Measurements from ENCODE around the gene ELAVL4. TPM values are rescaled to one million over a fixed set of nuclear protein-coding genes. Genes with fewer than 3 reads are reported as not detected.

The ELAVL4 gene
- total and polyA plus RNA-seq, 9 of the 15 experiments (the other 6 are each of a cell fraction or from before 2014, with no cell fraction given) = not detected

GRCh38 chr1:50060279-50060678, 48.4 kb upstream of the ELAVL4 start:
- Histone ChIP-seq H3K9me1 (ENCODE audit: control insufficient read depth, insufficient read depth, low read length) (no peaks in the 10 kb centered on the region), H3K36me3 (ENCODE audit: control insufficient read depth, insufficient read depth, low read length) (no peaks in the 10 kb centered on the region), H3K9me3 (replicated peaks; ENCODE audit: control insufficient read depth, insufficient read depth, low read depth, low read length) (no peaks in the 10 kb centered on the region), H3K9ac (ENCODE audit: insufficient read depth in 1 of 2, low read depth in 2 of 2, low read length in 2 of 2) (no peak overlapping the region), H4K20me1 (replicated peaks; ENCODE audit: control insufficient read depth, insufficient read depth, low read length) (no peaks in the 10 kb centered on the region), H3K79me2 (ENCODE audit: control insufficient read depth, insufficient read depth, low read length) (no peaks in the 10 kb centered on the region), H3K4me2 (ENCODE audit: insufficient read depth, low read length) (no peak overlapping the region), H2AFZ (ENCODE audit: low read depth, low read length) (no peak overlapping the region), H3K4me1 (replicated peaks in 1 of 2; ENCODE audit: control insufficient read depth in 2 of 2, insufficient read depth in 2 of 2, low read length in 2 of 2) (no peaks in the 10 kb centered on the region), H3K27me3 (ENCODE audit: control insufficient read depth in 2 of 2, insufficient read depth in 2 of 2, low read length in 2 of 2) (no peaks in the 10 kb centered on the region), H3K27ac (ENCODE audit: extremely low read depth, low read depth, low read length) (no peak overlapping the region), H3K4me3 (no peak overlapping the region)
- no peak for ATAC-seq
- no peak for TF ChIP-seq EP400 (IDR thresholded peaks at IDR 0.05)
- no peak for TF ChIP-seq EGR1 (conservative IDR thresholded peaks at IDR 0.05)
- no peak for TF ChIP-seq TEAD4 (IDR thresholded peaks at IDR 0.05; ENCODE audit: low read length)
- TF ChIP-seq TEAD4 (CRISPR knock-in tag; IDR thresholded peaks at IDR 0.05; ENCODE audit: borderline replicate concordance) = no peak
- TF ChIP-seq XRCC5 (IDR thresholded peaks at IDR 0.05; ENCODE audit: low read depth, low read length) = no peak
- TF ChIP-seq, protein P1, sequence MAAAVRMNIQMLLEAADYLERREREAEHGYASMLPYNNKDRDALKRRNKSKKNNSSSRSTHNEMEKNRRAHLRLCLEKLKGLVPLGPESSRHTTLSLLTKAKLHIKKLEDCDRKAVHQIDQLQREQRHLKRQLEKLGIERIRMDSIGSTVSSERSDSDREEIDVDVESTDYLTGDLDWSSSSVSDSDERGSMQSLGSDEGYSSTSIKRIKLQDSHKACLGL (CRISPR knock-in tag; IDR thresholded peaks at IDR 0.05; ENCODE audit: borderline replicate concordance, poor library complexity, severe bottlenecking) = no peak
- ChIA-PET CTCF (ENCODE audit: low intra/inter-chr PET ratio) (no interaction called here), POLR2A (no interaction called here)
- DNase-seq (ENCODE audit: extremely low read depth in 1 of 4, low spot score in 3 of 4) = no peak
- no TSS peak for BruUV-seq (replicated peaks)
- in situ Hi-C loops (cut with MboI) = no loop called here
- WGBS (ENCODE audit: insufficient coverage, low coverage, missing lambda C conversion rate) = 0% methylated on average over 3 of the region's 3 CpGs
- no peak for FAIRE-seq
- intact Hi-C loops (cut with micrococcal nuclease) = no loop called here

DNA sequence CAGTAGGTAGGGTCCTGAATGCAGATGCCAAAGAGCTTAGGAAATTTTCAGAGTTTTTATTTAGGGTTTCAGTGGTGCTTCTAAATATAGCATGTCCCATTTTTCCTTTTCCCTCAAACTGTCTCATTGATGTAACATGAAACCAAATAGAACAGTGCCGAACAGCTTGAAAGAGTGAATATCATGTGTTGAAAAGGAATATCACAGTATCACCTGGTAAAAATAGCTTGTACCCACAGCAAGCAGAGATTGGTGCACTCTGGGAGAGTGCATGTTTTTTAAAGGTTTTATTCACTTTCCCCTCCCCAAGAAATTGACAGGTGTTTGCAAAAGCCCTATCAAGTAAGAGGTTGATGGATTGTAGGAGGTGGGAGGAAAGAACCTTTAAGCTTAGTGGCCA, 41.9 kb upstream of the ELAVL4 start:
- ChIA-PET POLR2A (no interaction called here), CTCF (ENCODE audit: low intra/inter-chr PET ratio) (interaction anchor here (0.6 kb wide), 1 partner anchor 869 kb away, joined by 3 read pairs; no protein-coding TSS in a partner anchor)
- no TSS peak for BruUV-seq (replicated peaks)
- Histone ChIP-seq H3K27ac (ENCODE audit: extremely low read depth, low read depth, low read length) (no peak overlapping the region), H3K9ac (ENCODE audit: insufficient read depth in 1 of 2, low read depth in 2 of 2, low read length in 2 of 2) (no peak overlapping the region), H3K4me3 (no peak overlapping the region), H3K27me3 (ENCODE audit: control insufficient read depth in 2 of 2, insufficient read depth in 2 of 2, low read length in 2 of 2) (no peaks in the 10 kb centered on the region), H3K4me1 (replicated peaks in 1 of 2; ENCODE audit: control insufficient read depth in 2 of 2, insufficient read depth in 2 of 2, low read length in 2 of 2) (no peaks in the 10 kb centered on the region), H3K36me3 (ENCODE audit: control insufficient read depth, insufficient read depth, low read length) (no peaks in the 10 kb centered on the region), H3K79me2 (ENCODE audit: control insufficient read depth, insufficient read depth, low read length) (no peaks in the 10 kb centered on the region), H4K20me1 (replicated peaks; ENCODE audit: control insufficient read depth, insufficient read depth, low read length) (no peaks in the 10 kb centered on the region), H3K9me3 (replicated peaks; ENCODE audit: control insufficient read depth, insufficient read depth, low read depth, low read length) (no peaks in the 10 kb centered on the region), H3K9me1 (ENCODE audit: control insufficient read depth, insufficient read depth, low read length) (no peaks in the 10 kb centered on the region), H2AFZ (ENCODE audit: low read depth, low read length) (no peak overlapping the region), H3K4me2 (ENCODE audit: insufficient read depth, low read length) (no peak overlapping the region)
- WGBS (ENCODE audit: insufficient coverage, low coverage, missing lambda C conversion rate) = 0% methylated on average over 1 of the region's 1 CpG
- ATAC-seq = no peak
- intact Hi-C loops (cut with micrococcal nuclease) = no loop called here
- in situ Hi-C loops (cut with MboI) = no loop called here
- no peak for FAIRE-seq
- DNase-seq (ENCODE audit: extremely low read depth in 1 of 4, low spot score in 3 of 4) = no peak
- TF ChIP-seq XRCC4 (IDR thresholded peaks at IDR 0.05; ENCODE audit: extremely low read depth, insufficient read depth, insufficient read length) (no peak), TAF15 (IDR thresholded peaks at IDR 0.05; ENCODE audit: low read depth, low read length) (no peak), GATAD2B (IDR thresholded peaks at IDR 0.05; ENCODE audit: borderline replicate concordance) (no peak), POLR2G (IDR thresholded peaks at IDR 0.05; ENCODE audit: low read depth, low read length) (no peak), PRPF4 (IDR thresholded peaks at IDR 0.05; ENCODE audit: insufficient read depth, low read depth, low read length, poor library complexity, severe bottlenecking) (no peak), CCAR2 (IDR thresholded peaks at IDR 0.05; ENCODE audit: low read depth, low read length) (no peak), OTX1 (CRISPR knock-in tag; IDR thresholded peaks at IDR 0.05) (no peak), NR2C1 (IDR thresholded peaks at IDR 0.05) (no peak), NR2C1 (tag; IDR thresholded peaks at IDR 0.05) (no peak), ZNF589 (CRISPR knock-in tag; IDR thresholded peaks at IDR 0.05; ENCODE audit: low read depth) (no peak)
- TF ChIP-seq, protein P2, sequence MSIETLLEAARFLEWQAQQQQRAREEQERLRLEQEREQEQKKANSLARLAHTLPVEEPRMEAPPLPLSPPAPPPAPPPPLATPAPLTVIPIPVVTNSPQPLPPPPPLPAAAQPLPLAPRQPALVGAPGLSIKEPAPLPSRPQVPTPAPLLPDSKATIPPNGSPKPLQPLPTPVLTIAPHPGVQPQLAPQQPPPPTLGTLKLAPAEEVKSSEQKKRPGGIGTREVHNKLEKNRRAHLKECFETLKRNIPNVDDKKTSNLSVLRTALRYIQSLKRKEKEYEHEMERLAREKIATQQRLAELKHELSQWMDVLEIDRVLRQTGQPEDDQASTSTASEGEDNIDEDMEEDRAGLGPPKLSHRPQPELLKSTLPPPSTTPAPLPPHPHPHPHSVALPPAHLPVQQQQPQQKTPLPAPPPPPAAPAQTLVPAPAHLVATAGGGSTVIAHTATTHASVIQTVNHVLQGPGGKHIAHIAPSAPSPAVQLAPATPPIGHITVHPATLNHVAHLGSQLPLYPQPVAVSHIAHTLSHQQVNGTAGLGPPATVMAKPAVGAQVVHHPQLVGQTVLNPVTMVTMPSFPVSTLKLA (conservative IDR thresholded peaks at IDR 0.05) = no peak
